Activated CD4-positive, alpha-beta T cell treated with anti-CD3 and anti-CD28 coated beads, Interleukin-2, amount 10 ng/mL, durations not matched to agents 24 days and 14 days (primary cell): ENCODE data around the gene FAIM2. TPM values are rescaled to one million over a fixed set of nuclear protein-coding genes. Genes with fewer than 3 reads are reported as not detected.

Experiments used
- DNase-seq: peaks from one replicate; pipeline ENCODE4 v3.0.0; 2022
- H3K27ac Mint-ChIP-seq: one replicate; pipeline ENCODE4 v1.8.0; 2022; ENCODE audit warnings: mild to moderate bottlenecking, mixed read lengths
- H3K27me3 Mint-ChIP-seq: one replicate; pipeline ENCODE4 v1.8.0; 2022; ENCODE audit warnings: mixed read lengths
- H3K36me3 Mint-ChIP-seq: one replicate; pipeline ENCODE4 v1.8.0; 2022; ENCODE audit warnings: low read depth, mild to moderate bottlenecking, mixed read lengths
- H3K4me1 Mint-ChIP-seq: one replicate; pipeline ENCODE4 v1.8.0; 2021; ENCODE audit warnings: mixed read lengths
- H3K4me3 Mint-ChIP-seq: one replicate; pipeline ENCODE4 v1.8.0; 2022; ENCODE audit warnings: mild to moderate bottlenecking, moderate library complexity, mixed read lengths
- H3K9me3 Mint-ChIP-seq: one replicate; pipeline ENCODE4 v1.8.0; 2021; ENCODE audit warnings: mixed read lengths
- intact Hi-C: fragments of 100-400 bp; cut with micrococcal nuclease; formaldehyde crosslinking; loops from one replicate; pipeline ENCODE4 v1.15.1; 2023
- total RNA-seq: library from RNA; stranded (reverse); gene quantifications from 2 replicates; pipeline ENCODE4 v1.2.3, GENCODE V29; 2022

Gene FAIM2
- total RNA-seq, 1 donor from 2014 or later: 0.30 TPM

DNA sequence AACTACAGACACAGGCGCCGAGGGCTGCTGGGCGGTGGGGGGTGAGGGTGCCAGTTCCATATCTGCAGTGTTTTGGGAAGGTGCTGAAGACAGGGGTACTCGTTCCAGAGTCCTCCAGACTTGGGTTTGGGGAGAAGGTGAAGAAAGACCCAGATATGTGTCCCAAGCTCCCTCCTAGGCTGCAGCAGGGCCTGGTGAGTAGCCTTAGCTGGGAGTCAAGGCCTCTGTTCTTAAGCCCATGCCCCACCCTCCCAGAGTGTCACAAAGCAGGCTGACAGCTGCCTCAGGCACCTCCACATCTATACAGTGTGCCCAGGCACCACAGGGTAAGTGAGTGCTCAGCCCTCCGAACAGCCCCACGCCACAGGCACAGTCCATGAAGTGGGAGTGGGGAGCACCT lies 79.7 kb downstream of the FAIM2 start:
- Mint-ChIP-seq H3K36me3 (peaks cover 2% of the 10 kb centered on the region), H3K27me3 (peaks cover 10% of the 10 kb centered on the region)

DNA sequence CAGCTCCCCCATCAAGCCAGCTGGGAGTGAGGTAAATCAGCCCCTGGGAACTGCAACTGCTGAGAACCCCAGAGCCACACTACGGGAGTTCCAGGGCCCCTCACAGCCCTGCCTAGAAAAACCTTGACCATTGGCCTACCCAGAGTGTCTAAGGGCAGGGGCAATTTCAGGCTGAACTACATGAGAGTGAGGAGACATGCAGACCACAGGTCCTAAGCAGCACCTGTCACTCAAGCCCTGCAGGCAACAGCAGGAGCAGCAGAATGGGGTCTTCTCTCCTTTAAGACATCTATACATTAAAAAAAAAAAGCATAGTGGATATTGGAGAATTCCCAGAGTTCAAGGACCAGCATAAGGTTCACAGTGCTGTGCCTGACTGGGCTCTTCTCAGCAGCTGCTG lies 80.3 kb downstream of the FAIM2 start:
- intact Hi-C loops: no loop called here
- no peaks in the 10 kb centered on the region for H3K9me3 Mint-ChIP-seq
- peaks cover 22% of the 10 kb centered on the region for H3K4me1 Mint-ChIP-seq
- DNase-seq: no peak
- peaks cover 7% of the 10 kb centered on the region for H3K27me3 Mint-ChIP-seq
- H3K27ac Mint-ChIP-seq: no peak overlapping the region
- H3K4me3 Mint-ChIP-seq: no peak overlapping the region
- H3K36me3 Mint-ChIP-seq: no peaks in the 10 kb centered on the region

More for the DNA sequence above, 79.7 kb downstream of the FAIM2 start:
- Mint-ChIP-seq H3K9me3 (no peaks in the 10 kb centered on the region), H3K4me3 (no peak overlapping the region), H3K4me1 (peaks cover 28% of the 10 kb centered on the region), H3K27ac (no peak overlapping the region)
- intact Hi-C loops: no loop called here
- DNase-seq: no peak

DNA sequence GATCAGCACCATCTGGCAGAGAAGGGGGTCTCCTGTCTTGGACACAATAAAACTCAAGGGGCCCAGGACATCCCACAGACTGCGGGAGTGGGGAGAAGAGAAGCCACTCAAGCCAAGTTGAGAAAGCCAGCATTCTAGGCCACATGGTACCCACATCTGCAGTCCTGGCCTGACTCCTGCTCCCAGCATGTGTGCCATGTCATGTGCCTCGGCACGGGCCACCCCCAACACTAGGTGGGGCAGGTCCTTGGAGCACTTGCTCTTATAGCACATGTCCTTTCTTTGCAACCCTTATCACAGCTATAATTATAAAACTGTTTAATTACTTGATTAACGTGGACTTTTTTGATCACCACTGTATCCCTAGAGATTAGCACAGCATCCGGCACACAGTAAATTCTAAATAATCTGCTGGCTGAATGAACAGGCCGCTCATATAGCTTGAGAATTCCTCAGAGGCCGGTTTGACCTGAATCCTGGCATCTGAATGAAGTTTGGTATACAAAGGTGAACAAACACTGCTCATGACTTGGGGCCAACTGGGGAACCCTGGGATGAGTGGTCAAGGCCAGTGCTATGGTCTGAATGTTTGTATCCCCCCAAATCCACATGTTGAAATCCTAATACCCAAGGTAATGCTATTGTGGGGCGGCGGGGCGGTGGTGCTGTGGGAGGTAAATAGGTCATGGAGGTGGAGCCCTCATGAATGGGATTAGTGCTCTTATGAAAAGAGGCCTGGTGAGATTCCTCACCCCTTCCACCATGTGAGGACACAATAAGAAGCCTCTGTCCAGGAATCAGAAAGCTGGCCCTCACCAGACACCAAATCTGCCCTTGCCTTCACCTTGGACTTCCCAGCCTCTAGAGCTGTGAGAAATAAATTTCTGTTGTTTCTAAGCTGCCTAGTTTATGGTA lies 82.1 kb downstream of the FAIM2 start:
- intact Hi-C loops: no loop called here

DNA sequence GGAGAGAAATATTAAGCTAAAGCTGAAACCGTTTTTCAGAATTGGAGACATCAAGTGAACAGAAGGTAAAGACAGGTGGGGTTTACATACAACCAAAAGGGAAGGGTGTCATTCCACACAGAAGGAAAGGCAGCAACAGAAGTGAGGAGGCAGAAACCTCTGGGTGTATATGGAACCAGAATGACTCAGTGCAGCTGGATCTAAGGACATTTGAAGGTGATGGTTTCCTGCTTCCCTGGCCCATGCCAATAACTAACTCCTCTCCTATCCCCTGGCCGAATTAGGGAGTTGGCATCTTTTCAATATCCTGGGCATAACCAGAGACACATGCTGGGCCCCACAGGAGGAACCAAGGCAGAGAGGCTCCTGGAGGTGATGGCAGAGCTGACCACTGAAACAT lies 83.9 kb downstream of the FAIM2 start:
- Mint-ChIP-seq H3K27me3 (no peaks in the 10 kb centered on the region), H3K27ac (peak overlapping the region; percentile 58), H3K36me3 (no peaks in the 10 kb centered on the region), H3K4me1 (peaks cover 17% of the 10 kb centered on the region), H3K9me3 (no peaks in the 10 kb centered on the region), H3K4me3 (no peak overlapping the region)
- DNase-seq: no peak
- intact Hi-C loops: no loop called here

More for the DNA sequence above, 82.1 kb downstream of the FAIM2 start:
- peak overlapping the region; percentile 31 for H3K4me3 Mint-ChIP-seq
- no peaks in the 10 kb centered on the region for H3K36me3 Mint-ChIP-seq
- peaks cover 17% of the 10 kb centered on the region for H3K4me1 Mint-ChIP-seq
- DNase-seq: no peak
- peaks cover 2% of the 10 kb centered on the region for H3K27me3 Mint-ChIP-seq
- H3K27ac Mint-ChIP-seq: peak overlapping the region; percentile 67
- H3K9me3 Mint-ChIP-seq: no peaks in the 10 kb centered on the region

DNA sequence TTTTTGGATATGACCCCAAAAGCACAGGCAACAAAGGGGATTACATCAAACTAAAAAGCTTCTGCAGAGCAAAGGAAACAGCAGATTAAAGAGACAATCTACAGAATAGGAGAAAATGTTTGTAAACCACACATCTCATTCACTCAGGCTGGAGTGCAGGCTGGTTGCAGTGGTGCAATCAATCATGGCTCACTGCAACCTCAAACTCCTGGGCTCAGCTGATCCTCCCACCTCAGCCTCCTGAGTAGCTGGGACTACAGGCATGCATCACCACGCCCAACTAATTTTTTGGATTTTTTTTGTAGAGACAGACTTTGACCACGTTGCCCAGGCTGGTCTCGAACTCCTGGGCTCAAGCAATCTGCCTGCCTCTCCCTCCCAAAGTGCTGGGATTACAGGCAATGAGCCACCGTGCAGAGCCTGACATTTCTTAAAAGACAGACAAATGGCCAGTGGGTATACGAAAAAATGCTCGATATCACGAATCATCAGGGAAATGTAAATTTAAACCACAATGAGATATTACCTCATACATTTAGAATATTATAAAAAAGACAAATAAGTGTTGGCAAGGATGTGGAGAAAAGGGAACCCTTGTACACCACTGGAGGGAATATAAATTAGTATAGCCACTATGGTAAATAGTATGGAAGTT lies 85.3 kb downstream of the FAIM2 start:
- Mint-ChIP-seq H3K4me3 (no peak overlapping the region), H3K27me3 (no peaks in the 10 kb centered on the region), H3K36me3 (no peaks in the 10 kb centered on the region), H3K27ac (no peak overlapping the region), H3K4me1 (peaks cover 17% of the 10 kb centered on the region), H3K9me3 (no peaks in the 10 kb centered on the region)
- no peak for DNase-seq
- intact Hi-C loops: no loop called here

Other genes with a start within 250 kb of the FAIM2 start
- 39.1 and 39.8 TPM in 2 replicates for gene FMNL3, start 196.5 kb downstream of the FAIM2 start, total RNA-seq
- 370 and 372 TPM in 2 replicates for gene TMBIM6, start 162.3 kb downstream of the FAIM2 start, total RNA-seq
- 4.8 and 5.0 TPM in 2 replicates for gene NCKAP5L, start 75.5 kb downstream of the FAIM2 start, total RNA-seq
- 2.9 and 3.5 TPM in 2 replicates for gene BCDIN3D, start 60.8 kb downstream of the FAIM2 start, total RNA-seq
- not detected in 2 replicates for gene AQP2, start 46.8 kb upstream of the FAIM2 start, total RNA-seq
- gene AQP5, start 58.0 kb upstream of the FAIM2 start, total RNA-seq: not detected in 2 replicates
- not detected in 2 replicates for gene AQP6, start 69.0 kb upstream of the FAIM2 start, total RNA-seq
- 71.2 and 71.6 TPM in 2 replicates for gene RACGAP1, start 121.6 kb upstream of the FAIM2 start, total RNA-seq
- gene ASIC1, start 153.7 kb upstream of the FAIM2 start, total RNA-seq: 17.6 and 19.7 TPM in 2 replicates
- 73.1 and 82.5 TPM in 2 replicates for gene SMARCD1, start 181.4 kb upstream of the FAIM2 start, total RNA-seq
- 0.62 and 0.91 TPM in 2 replicates for gene GPD1, start 200.1 kb upstream of the FAIM2 start, total RNA-seq
- 44.0 and 45.0 TPM in 2 replicates for gene COX14, start 208.3 kb upstream of the FAIM2 start, total RNA-seq